Esophagus squamous epithelium (tissue), 4 donors: ENCODE data around the gene DARS2.

Source experiments
- POLR2A ChIP-seq, 4 donors: fragments of 450-650 bp; IDR thresholded peaks; one replicate each; pipeline ENCODE4 v1.6.1; 2017; ENCODE audit warnings: antibody characterized with exemption in 4 of 4, mild to moderate bottlenecking in 4 of 4, moderate library complexity in 3 of 4
- TF ChIP-seq, protein P1 (sequence below), 6 experiments: fragments of 450-650 bp in 4 of 6; fragments of 200-600 bp in 2 of 6; sonication (generic) in 2 of 6; IDR thresholded peaks; one replicate each; pipeline ENCODE4 v1.5.1; 2016 to 2019; ENCODE audit warnings: antibody characterized with exemption in 6 of 6, mild to moderate bottlenecking in 4 of 6, moderate library complexity in 4 of 6

DNA sequence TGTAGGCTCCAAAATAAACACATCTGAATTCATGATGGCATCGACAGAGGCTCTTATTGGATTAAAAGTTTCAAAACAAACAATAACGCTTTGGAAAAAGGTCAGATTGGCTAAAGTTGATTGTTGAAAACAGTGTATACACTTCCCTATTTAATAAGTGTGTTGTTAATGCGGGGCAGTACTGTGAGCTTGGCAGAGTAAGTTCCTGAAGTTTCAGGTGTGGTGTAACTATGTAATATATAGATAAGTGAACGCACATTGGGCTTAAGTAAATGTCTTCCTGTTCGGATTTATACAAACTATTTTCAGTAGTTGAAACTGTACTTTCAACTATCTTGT lies 44.5 kb downstream of the DARS2 start:
- TF ChIP-seq, protein P1, sequence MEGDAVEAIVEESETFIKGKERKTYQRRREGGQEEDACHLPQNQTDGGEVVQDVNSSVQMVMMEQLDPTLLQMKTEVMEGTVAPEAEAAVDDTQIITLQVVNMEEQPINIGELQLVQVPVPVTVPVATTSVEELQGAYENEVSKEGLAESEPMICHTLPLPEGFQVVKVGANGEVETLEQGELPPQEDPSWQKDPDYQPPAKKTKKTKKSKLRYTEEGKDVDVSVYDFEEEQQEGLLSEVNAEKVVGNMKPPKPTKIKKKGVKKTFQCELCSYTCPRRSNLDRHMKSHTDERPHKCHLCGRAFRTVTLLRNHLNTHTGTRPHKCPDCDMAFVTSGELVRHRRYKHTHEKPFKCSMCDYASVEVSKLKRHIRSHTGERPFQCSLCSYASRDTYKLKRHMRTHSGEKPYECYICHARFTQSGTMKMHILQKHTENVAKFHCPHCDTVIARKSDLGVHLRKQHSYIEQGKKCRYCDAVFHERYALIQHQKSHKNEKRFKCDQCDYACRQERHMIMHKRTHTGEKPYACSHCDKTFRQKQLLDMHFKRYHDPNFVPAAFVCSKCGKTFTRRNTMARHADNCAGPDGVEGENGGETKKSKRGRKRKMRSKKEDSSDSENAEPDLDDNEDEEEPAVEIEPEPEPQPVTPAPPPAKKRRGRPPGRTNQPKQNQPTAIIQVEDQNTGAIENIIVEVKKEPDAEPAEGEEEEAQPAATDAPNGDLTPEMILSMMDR (IDR thresholded peaks at IDR 0.05): no peak
- TF ChIP-seq POLR2A (IDR thresholded peaks at IDR 0.05): no peak
